GM19240 (cell line): ENCODE data around the gene ETNK1.

Source experiments
- DNase-seq: peaks from one replicate; pipeline ENCODE4 v3.0.0; 2011; ENCODE audit warnings: low spot score; ENCODE audit not compliant: insufficient read length

ETNK1 gene

GRCh38 chr12:22631863-22632463, 7.0 kb downstream of the ETNK1 start:
- no peak for DNase-seq

- DNase-seq = no peak
Measured at GRCh38 chr12:22634883-22635282, 9.9 kb downstream of the ETNK1 start.

GRCh38 chr12:22635812-22636211, 10.8 kb downstream of the ETNK1 start:
- DNase-seq = no peak

GRCh38 chr12:22640851-22641250, 15.9 kb downstream of the ETNK1 start:
- no peak for DNase-seq

GRCh38 chr12:22641353-22642053, 16.5 kb downstream of the ETNK1 start:
- no peak for DNase-seq

GRCh38 chr12:22648668-22649067, 23.7 kb downstream of the ETNK1 start:
- DNase-seq = no peak

- no peak for DNase-seq
Measured at GRCh38 chr12:22653075-22653474, 28.1 kb downstream of the ETNK1 start.

GRCh38 chr12:22653791-22654190, 28.8 kb downstream of the ETNK1 start:
- DNase-seq = no peak

- DNase-seq = no peak
Measured at GRCh38 chr12:22656376-22656775, 31.4 kb downstream of the ETNK1 start.

- no peak for DNase-seq
Measured at GRCh38 chr12:22656831-22657230, 31.9 kb downstream of the ETNK1 start.

- DNase-seq = no peak
Measured at GRCh38 chr12:22657538-22657937, 32.6 kb downstream of the ETNK1 start.

- no peak for DNase-seq
Measured at GRCh38 chr12:22658214-22658613, 33.2 kb downstream of the ETNK1 start.

GRCh38 chr12:22662356-22662755, 37.4 kb downstream of the ETNK1 start:
- no peak for DNase-seq

- no peak for DNase-seq
Measured at GRCh38 chr12:22665476-22665875, 40.5 kb downstream of the ETNK1 start.

GRCh38 chr12:22667122-22667521, 42.2 kb downstream of the ETNK1 start:
- DNase-seq = no peak

- DNase-seq = no peak
Measured at GRCh38 chr12:22668441-22668840, 43.5 kb downstream of the ETNK1 start.

GRCh38 chr12:22670762-22671161, 45.8 kb downstream of the ETNK1 start:
- DNase-seq = no peak

- DNase-seq = no peak
Measured at GRCh38 chr12:22672951-22673350, 48.0 kb downstream of the ETNK1 start.

GRCh38 chr12:22677781-22678574, 53.0 kb downstream of the ETNK1 start:
- no peak for DNase-seq

- DNase-seq = no peak
Measured at GRCh38 chr12:22682663-22683062, 57.7 kb downstream of the ETNK1 start.

GRCh38 chr12:22683131-22683530, 58.2 kb downstream of the ETNK1 start:
- DNase-seq = no peak
